ENCODE data around the gene TRIM29. TPM values are rescaled to one million over a fixed set of nuclear protein-coding genes. Genes with fewer than 3 reads are reported as not detected.

Gene TRIM29
- total and polyA plus RNA-seq, 2 of the 4 experiments (the other 2 are of a cell fraction), result not detected

DNA sequence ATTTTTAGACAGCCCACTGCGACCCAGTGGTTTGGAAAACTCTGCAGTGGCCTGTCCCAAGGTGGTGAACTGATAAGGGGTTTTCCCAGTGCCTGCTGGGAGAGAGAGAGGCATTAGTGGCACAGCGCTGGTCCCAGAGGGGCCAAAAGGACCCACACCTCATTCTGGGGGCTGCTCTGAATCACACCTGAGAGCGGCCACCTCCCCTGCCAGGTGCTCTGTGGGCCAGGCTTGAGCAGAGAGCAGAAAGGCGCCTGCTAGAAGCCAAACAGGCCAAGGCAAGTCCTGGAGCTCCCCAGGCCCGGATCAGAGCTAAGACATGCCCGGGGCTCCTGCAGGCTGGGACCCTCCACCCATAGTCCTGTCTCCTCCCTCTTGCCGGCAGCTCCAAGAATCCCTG, 20.9 kb downstream of the TRIM29 start:
- H4K91ac ChIP-seq (ENCODE audit: insufficient read depth, low read depth, low read length), result no peak overlapping the region
- no peak overlapping the region for H2BK15ac ChIP-seq (ENCODE audit: low read depth, low read length)
- H2BK5ac ChIP-seq (ENCODE audit: low read depth, low read length, poor library complexity, severe bottlenecking), result no peak overlapping the region
- no peak for TF ChIP-seq MAZ (IDR thresholded peaks at IDR 0.05; ENCODE audit: borderline replicate concordance, low read depth, low read length)
- TF ChIP-seq RCOR1 (IDR thresholded peaks at IDR 0.05; ENCODE audit: insufficient replicate concordance, low read length), result no peak
- TF ChIP-seq POLR2A (IDR thresholded peaks at IDR 0.05; ENCODE audit: low read depth, low read length), result no peak
- TF ChIP-seq CEBPB (IDR thresholded peaks at IDR 0.05; ENCODE audit: low read depth, low read length), result no peak
- no peak for TF ChIP-seq BHLHE40 (IDR thresholded peaks at IDR 0.05; ENCODE audit: low read depth, low read length)
- no peak for TF ChIP-seq NFE2L2 (IDR thresholded peaks at IDR 0.05; ENCODE audit: low read depth, low read length)
- no peak for TF ChIP-seq SMC3 (IDR thresholded peaks at IDR 0.05; ENCODE audit: low read depth, low read length)
- TF ChIP-seq, protein P1, sequence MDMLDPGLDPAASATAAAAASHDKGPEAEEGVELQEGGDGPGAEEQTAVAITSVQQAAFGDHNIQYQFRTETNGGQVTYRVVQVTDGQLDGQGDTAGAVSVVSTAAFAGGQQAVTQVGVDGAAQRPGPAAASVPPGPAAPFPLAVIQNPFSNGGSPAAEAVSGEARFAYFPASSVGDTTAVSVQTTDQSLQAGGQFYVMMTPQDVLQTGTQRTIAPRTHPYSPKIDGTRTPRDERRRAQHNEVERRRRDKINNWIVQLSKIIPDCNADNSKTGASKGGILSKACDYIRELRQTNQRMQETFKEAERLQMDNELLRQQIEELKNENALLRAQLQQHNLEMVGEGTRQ (IDR thresholded peaks at IDR 0.05; ENCODE audit: low read depth, low read length), result no peak
- no peak for TF ChIP-seq CHD1 (IDR thresholded peaks at IDR 0.05; ENCODE audit: low read depth, low read length)
- no peak for TF ChIP-seq FOS (IDR thresholded peaks at IDR 0.05; ENCODE audit: low read depth, low read length)
- no peak for TF ChIP-seq RAD21 (IDR thresholded peaks at IDR 0.05; ENCODE audit: low read length)
- TF ChIP-seq, protein P2, sequence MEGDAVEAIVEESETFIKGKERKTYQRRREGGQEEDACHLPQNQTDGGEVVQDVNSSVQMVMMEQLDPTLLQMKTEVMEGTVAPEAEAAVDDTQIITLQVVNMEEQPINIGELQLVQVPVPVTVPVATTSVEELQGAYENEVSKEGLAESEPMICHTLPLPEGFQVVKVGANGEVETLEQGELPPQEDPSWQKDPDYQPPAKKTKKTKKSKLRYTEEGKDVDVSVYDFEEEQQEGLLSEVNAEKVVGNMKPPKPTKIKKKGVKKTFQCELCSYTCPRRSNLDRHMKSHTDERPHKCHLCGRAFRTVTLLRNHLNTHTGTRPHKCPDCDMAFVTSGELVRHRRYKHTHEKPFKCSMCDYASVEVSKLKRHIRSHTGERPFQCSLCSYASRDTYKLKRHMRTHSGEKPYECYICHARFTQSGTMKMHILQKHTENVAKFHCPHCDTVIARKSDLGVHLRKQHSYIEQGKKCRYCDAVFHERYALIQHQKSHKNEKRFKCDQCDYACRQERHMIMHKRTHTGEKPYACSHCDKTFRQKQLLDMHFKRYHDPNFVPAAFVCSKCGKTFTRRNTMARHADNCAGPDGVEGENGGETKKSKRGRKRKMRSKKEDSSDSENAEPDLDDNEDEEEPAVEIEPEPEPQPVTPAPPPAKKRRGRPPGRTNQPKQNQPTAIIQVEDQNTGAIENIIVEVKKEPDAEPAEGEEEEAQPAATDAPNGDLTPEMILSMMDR (conservative IDR thresholded peaks at IDR 0.05; ENCODE audit: low read depth, low read length), result no peak
- no peaks in the 10 kb centered on the region for H4K20me1 ChIP-seq (ENCODE audit: insufficient read depth, low read length)
- H3K79me1 ChIP-seq (ENCODE audit: low read depth in 1 of 2, low read length in 2 of 2), result no peaks in the 10 kb centered on the region
- in situ Hi-C loops (cut with MboI; ENCODE audit: low sequenced_read_pairs), result loop anchor here (25.0 kb wide), 1 partner anchor 755 kb away; no protein-coding TSS in a partner anchor
- intact Hi-C loops (cut with micrococcal nuclease), result no loop called here
- H3K4ac ChIP-seq (ENCODE audit: low read depth, low read length), result no peak overlapping the region
- ATAC-seq (ENCODE audit: low read depth) (no peak), DNase-seq (no peak)
- no peak overlapping the region for H3K9ac ChIP-seq (ENCODE audit: low read depth, low read length)
- H3K9me3 ChIP-seq (ENCODE audit: control insufficient read depth, insufficient read depth, low read length), result no peaks in the 10 kb centered on the region
- H2BK20ac ChIP-seq (ENCODE audit: low read depth, low read length), result no peak overlapping the region
- no peak overlapping the region for H3K4me2 ChIP-seq (ENCODE audit: low read depth, low read length)
- H3K36me3 ChIP-seq (ENCODE audit: control insufficient read depth, insufficient read depth, low read length), result no peaks in the 10 kb centered on the region
- no peaks in the 10 kb centered on the region for H3K4me1 ChIP-seq (ENCODE audit: control insufficient read depth, insufficient read depth, low read length)
- no peak overlapping the region for H3K56ac ChIP-seq (ENCODE audit: extremely low read depth, insufficient read depth, low read length)
- 40% methylated on average over 3 of the region's 7 CpGs; no CpG with 5 or more reads in 1 of the 2 experiments for WGBS, 2 experiments (ENCODE audit: extremely low coverage in 2 of 2, insufficient read length in 1 of 2)
- H4K8ac ChIP-seq (ENCODE audit: low read depth in 2 of 2, low read length in 2 of 2), result no peak overlapping the region
- H3K4me3 ChIP-seq (ENCODE audit: insufficient read depth, low read depth, low read length), result no peak overlapping the region
- H2AK9ac ChIP-seq (replicated peaks; ENCODE audit: low read depth, low read length, poor library complexity), result no peak overlapping the region
- no peak overlapping the region for H3K14ac ChIP-seq (replicated peaks; ENCODE audit: low read depth, low read length)
- no peak overlapping the region for H2AK5ac ChIP-seq (ENCODE audit: low read depth, low read length)
- CTCF ChIA-PET, result interaction anchor here (1.3 kb wide), 1 partner anchor 9 kb away, joined by 4 read pairs; no protein-coding TSS in a partner anchor
- no peak overlapping the region for H3K23ac ChIP-seq (ENCODE audit: low read depth, low read length)
- POLR2A ChIA-PET (ENCODE audit: unreplicated experiment), result no interaction called here
- H3K18ac ChIP-seq (ENCODE audit: low read depth, low read length), result no peak overlapping the region
- H2AFZ ChIP-seq (replicated peaks; ENCODE audit: low read length, poor library complexity), result no peak overlapping the region
- H4K5ac ChIP-seq (ENCODE audit: low read depth, low read length), result no peak overlapping the region
- no TSS peak for BruUV-seq (replicated peaks)
- no peak overlapping the region for H2BK120ac ChIP-seq (ENCODE audit: low read depth, low read length)
- peaks cover 56% of the 10 kb centered on the region for H3K27me3 ChIP-seq (ENCODE audit: control insufficient read depth, insufficient read depth, low read length)
- H3K9me1 ChIP-seq (ENCODE audit: insufficient read depth, low read length), result no peaks in the 10 kb centered on the region
- dilution Hi-C loops (cut with HindIII; ENCODE audit: low sequenced_read_pairs, unreplicated experiment), result no loop called here
- H3K27ac ChIP-seq (ENCODE audit: insufficient read depth, low read length), result no peak overlapping the region

All from IMR-90 (cell line).